Inflammatory macrophage treated with lipopolysaccharide for 1 hour (primary cell): ENCODE measurements around the gene USP17L10.
"Not testable (repeated sequence)": the region's sequence is repeated elsewhere in the genome, so short reads cannot be mapped to it uniquely, and the experiment has no call there.

Source experiments
- DNase-seq, 2 donors: peaks; one replicate each; pipeline ENCODE4 v3.0.0-alpha.2; 2020 to 2022

The USP17L10 gene, protein sequence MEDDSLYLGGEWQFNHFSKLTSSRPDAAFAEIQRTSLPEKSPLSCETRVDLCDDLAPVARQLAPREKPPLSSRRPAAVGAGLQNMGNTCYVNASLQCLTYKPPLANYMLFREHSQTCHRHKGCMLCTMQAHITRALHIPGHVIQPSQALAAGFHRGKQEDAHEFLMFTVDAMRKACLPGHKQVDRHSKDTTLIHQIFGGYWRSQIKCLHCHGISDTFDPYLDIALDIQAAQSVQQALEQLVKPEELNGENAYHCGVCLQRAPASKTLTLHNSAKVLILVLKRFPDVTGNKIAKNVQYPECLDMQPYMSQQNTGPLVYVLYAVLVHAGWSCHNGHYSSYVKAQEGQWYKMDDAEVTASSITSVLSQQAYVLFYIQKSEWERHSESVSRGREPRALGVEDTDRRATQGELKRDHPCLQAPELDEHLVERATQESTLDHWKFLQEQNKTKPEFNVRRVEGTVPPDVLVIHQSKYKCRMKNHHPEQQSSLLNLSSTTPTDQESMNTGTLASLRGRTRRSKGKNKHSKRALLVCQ

DNA sequence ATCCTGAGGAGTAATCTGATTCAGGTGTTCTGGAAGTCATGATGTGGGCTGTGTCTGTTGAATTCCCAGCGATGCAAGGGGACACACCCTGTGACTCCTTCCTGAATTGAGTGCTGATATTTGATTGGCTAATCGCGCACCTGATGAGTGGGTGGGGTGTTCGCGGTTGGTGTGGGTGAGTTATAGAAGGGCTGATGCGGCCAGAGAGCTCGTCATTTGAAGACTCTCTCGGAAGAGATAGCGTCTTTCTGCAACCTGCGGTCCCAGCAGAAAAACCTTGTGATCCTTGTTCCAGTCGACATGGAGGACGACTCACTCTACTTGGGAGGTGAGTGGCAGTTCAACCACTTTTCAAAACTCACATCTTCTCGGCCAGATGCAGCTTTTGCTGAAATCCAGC lies at the start of gene USP17L10:
Gene USP17L10 (plus strand): TSS at position 301 of the 400 bp plus-strand sequence. CDS start 0 bp downstream, at position 301.
- not testable (repeated sequence) for DNase-seq

DNA sequence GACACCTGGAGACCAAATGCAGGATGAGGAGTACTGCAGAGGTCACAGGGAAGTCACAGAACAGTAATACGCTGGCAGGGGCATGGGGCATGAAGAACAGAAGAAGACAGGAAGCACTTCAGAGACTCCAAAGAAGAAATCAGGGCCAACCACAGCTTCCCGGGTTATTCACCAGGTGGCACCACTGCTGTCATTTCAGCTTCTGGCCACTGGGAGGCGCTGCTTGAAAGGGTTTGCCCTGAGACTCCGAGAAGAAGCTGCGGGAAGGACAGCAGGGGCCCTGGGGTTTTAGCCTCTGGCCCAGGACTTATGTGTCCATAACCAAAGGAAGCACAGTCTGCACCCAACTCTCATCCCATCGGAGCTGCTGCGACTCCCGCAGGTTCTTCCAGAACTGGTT lies 44.5 kb upstream of the USP17L10 start:
- DNase-seq: not testable (repeated sequence)

DNA sequence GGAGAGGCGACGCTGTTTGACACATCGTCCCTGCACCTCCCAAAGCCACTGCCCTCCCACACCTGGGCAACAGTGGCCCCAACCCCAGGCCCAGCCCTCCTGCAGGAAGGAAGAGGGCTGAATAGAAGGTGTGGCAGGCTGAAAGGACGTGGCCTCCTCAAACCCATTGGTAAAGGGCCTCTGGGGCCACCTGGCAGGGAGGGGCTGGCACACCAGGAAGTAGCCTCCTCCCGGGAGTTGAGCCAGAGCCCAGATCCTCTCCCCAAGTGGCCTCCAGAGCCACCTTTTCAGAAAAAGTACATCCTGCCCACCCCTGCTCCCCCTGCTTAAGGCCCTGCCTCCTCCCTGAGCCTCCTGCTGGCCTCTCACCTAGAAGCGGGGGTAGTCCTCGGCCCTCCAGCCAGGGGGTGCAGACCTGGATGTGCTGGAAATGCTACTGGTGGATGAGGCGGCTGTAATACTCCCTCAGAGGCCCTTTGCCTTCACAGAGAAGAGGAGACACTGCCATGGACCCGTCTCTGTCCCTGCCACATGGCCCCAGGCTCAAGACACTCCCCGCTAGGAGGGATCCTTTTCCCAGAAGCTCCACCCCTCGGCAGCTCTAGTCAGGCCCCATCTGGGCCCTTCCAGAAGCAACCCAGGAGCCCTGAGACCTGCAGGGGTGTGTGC lies 40.5 kb upstream of the USP17L10 start, which contains the start of gene FAM90A26:
Gene FAM90A26 (plus strand): TSS at position 619 of the 669 bp plus-strand sequence. CDS start 2,764 bp downstream, outside the sequence.
- DNase-seq: not testable (repeated sequence)

DNA sequence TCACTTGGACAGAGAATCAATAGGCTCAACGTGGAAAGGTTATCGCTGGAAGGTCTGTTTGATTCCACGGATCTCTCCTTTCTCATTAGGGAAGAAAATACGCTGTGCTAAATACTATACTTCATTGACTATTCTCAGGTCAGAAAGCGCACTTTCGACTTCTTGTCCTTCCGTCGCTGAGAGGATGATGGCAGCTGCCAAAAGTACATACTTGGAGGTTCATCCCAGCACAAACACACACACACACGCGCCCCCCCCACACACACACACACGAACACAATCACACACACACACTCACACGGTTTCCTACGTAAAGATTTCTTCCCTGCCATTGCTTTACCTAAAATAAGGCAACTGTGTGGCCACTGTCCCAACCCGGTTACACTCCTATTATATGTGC lies 4.2 kb downstream of the USP17L10 start:
- not testable (repeated sequence) for DNase-seq

DNA sequence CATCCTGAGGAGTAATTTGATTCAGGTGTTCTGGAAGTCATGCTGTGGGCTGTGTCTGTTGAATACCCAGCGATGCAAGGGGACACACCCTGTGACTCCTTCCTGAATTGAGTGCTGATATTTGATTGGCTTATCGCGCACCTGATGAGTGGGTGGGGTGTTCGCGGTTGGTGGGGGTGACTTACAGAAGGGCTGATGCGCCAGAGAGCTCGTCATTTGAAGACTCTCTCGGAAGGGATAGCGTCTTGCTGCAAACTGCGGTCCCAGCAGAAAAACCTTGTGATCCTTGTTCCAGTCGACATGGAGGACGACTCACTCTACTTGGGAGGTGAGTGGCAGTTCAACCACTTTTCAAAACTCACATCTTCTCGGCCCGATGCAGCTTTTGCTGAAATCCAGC lies 4.6 kb downstream of the USP17L10 start, which contains the start of gene USP17L11:
Gene USP17L11 (plus strand): TSS at position 301 of the 400 bp plus-strand sequence. CDS start 0 bp downstream, at position 301.
- DNase-seq: not testable (repeated sequence)

DNA sequence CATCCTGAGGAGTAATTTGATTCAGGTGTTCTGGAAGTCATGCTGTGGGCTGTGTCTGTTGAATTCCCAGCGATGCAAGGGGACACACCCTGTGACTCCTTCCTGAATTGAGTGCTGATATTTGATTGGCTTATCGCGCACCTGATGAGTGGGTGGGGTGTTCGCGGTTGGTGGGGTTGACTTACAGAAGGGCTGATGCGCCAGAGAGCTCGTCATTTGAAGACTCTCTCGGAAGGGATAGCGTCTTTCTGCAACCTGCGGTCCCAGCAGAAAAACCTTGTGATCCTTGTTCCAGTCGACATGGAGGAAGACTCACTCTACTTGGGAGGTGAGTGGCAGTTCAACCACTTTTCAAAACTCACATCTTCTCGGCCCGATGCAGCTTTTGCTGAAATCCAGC lies 9.4 kb downstream of the USP17L10 start, which contains the start of gene USP17L12:
Gene USP17L12 (plus strand): TSS at position 301 of the 400 bp plus-strand sequence. CDS start 0 bp downstream, at position 301.
- DNase-seq: not testable (repeated sequence)

DNA sequence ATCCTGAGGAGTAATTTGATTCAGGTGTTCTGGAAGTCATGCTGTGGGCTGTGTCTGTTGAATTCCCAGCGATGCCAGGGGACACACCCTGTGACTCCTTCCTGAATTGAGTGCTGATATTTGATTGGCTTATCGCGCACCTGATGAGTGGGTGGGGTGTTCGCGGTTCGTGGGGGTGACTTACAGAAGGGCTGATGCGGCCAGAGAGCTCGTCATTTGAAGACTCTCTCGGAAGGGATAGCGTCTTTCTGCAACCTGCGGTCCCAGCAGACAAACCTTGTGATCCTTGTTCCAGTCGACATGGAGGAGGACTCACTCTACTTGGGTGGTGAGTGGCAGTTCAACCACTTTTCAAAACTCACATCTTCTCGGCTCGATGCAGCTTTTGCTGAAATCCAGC lies 14.1 kb downstream of the USP17L10 start, which contains the start of gene USP17L13:
Gene USP17L13 (plus strand): TSS at position 301 of the 400 bp plus-strand sequence. CDS start 0 bp downstream, at position 301.
- DNase-seq: not testable (repeated sequence)

DNA sequence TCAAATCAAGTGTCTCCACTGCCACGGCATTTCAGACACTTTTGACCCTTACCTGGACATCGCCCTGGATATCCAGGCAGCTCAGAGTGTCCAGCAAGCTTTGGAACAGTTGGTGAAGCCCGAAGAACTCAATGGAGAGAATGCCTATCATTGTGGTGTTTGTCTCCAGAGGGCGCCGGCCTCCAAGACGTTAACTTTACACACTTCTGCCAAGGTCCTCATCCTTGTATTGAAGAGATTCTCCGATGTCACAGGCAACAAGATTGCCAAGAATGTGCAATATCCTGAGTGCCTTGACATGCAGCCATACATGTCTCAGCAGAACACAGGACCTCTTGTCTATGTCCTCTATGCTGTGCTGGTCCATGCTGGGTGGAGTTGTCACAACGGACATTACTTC lies 19.8 kb downstream of the USP17L10 start:
- DNase-seq: not testable (repeated sequence)

DNA sequence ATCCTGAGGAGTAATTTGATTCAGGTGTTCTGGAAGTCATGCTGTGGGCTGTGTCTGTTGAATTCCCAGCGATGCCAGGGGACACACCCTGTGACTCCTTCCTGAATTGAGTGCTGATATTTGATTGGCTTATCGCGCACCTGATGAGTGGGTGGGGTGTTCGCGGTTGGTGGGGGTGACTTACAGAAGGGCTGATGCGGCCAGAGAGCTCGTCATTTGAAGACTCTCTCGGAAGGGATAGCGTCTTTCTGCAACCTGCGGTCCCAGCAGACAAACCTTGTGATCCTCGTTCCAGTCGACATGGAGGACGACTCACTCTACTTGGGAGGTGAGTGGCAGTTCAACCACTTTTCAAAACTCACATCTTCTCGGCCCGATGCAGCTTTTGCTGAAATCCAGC lies 23.6 kb downstream of the USP17L10 start, which contains the start of gene USP17L15:
Gene USP17L15 (plus strand): TSS at position 301 of the 400 bp plus-strand sequence. CDS start 0 bp downstream, at position 301.
- DNase-seq: not testable (repeated sequence)

DNA sequence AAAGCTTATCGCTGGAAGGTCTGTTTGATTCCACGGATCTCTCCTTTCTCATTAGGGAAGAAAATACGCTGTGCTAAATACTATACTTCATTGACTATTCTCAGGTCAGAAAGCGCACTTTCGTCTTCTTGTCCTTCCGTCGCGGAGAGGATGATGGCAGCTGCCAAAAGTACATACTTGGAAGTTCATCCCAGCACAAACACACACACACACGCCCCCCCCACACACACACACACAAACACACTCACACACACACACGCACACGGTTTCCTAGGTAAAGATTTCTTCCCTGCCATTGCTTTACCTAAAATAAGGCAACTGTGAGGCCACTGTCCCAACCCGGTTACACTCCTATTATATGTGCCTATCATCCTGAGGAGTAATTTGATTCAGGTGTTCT lies 28.0 kb downstream of the USP17L10 start:
- DNase-seq: not testable (repeated sequence)

DNA sequence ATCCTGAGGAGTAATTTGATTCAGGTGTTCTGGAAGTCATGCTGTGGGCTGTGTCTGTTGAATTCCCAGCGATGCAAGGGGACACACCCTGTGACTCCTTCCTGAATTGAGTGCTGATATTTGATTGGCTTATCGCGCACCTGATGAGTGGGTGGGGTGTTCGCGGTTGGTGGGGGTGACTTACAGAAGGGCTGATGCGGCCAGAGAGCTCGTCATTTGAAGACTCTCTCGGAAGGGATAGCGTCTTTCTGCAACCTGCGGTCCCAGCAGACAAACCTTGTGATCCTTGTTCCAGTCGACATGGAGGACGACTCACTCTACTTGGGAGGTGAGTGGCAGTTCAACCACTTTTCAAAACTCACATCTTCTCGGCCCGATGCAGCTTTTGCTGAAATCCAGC lies 33.1 kb downstream of the USP17L10 start, which contains the start of gene USP17L17:
Gene USP17L17 (plus strand): TSS at position 301 of the 400 bp plus-strand sequence. CDS start 0 bp downstream, at position 301.
- not testable (repeated sequence) for DNase-seq

DNA sequence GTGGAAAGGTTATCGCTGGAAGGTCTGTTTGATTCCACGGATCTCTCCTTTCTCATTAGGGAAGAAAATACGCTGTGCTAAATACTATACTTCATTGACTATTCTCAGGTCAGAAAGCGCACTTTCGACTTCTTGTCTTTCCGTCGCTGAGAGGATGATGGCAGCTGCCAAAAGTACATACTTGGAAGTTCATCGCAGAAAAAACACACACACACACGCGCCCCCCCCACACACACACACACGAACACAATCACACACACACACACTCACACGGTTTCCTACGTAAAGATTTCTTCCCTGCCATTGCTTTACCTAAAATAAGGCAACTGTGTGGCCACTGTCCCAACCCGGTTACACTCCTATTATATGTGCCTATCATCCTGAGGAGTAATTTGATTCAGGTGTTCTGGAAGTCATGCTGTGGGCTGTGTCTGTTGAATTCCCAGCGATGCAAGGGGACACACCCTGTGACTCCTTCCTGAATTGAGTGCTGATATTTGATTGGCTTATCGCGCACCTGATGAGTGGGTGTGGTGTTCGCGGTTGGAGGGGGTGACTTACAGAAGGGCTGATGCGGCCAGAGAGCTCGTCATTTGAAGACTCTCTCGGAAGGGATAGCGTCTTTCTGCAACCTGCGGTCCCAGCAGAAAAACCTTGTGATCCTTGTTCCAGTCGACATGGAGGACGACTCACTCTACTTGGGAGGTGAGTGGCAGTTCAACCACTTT lies 37.7 kb downstream of the USP17L10 start, which contains the start of gene USP17L18:
Gene USP17L18 (plus strand): TSS at position 678 of the 728 bp plus-strand sequence. CDS start 0 bp downstream, at position 678.
- DNase-seq: not testable (repeated sequence)

DNA sequence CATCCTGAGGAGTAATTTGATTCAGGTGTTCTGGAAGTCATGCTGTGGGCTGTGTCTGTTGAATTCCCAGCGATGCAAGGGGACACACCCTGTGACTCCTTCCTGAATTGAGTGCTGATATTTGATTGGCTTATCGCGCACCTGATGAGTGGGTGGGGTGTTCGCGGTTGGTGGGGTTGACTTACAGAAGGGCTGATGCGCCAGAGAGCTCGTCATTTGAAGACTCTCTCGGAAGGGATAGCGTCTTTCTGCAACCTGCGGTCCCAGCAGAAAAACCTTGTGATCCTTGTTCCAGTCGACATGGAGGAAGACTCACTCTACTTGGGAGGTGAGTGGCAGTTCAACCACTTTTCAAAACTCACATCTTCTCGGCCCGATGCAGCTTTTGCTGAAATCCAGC lies 42.6 kb downstream of the USP17L10 start, which contains the start of gene USP17L19:
Gene USP17L19 (plus strand): TSS at position 301 of the 400 bp plus-strand sequence. CDS start 0 bp downstream, at position 301.
- not testable (repeated sequence) for DNase-seq

DNA sequence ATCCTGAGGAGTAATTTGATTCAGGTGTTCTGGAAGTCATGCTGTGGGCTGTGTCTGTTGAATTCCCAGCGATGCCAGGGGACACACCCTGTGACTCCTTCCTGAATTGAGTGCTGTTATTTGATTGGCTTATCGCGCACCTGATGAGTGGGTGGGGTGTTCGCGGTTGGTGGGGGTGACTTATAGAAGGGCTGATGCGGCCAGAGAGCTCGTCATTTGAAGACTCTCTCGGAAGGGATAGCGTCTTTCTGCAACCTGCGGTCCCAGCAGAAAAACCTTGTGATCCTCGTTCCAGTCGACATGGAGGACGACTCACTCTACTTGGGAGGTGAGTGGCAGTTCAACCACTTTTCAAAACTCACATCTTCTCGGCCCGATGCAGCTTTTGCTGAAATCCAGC lies 47.4 kb downstream of the USP17L10 start, which contains the start of gene USP17L20:
Gene USP17L20 (plus strand): TSS at position 301 of the 400 bp plus-strand sequence. CDS start 0 bp downstream, at position 301.
- not testable (repeated sequence) for DNase-seq
